ENCODE results near the gene TNFSF8.

The TNFSF8 gene

GRCh38 chr9:114911167-114911821 is 19.1 kb downstream of the TNFSF8 start:
- ChIA-PET POLR2A (no interaction called here), CTCF (interaction anchor here (0.6 to 10.6 kb wide), 38 partner anchors 10 to 1742 kb away, joined by 3 to 311 read pairs (median 4); partner anchors contain the start of genes TEX48 and TNFSF15)
- H3K4me1 ChIP-seq (ENCODE audit: control insufficient read depth, insufficient read depth, low read length), result peaks cover 9% of the 10 kb centered on the region
- H3K9me3 ChIP-seq (ENCODE audit: control insufficient read depth, insufficient read depth, low read depth, low read length), result no peaks in the 10 kb centered on the region
- H3K4me3 ChIP-seq (ENCODE audit: low read depth, low read length), result no peak overlapping the region
- TF ChIP-seq ZNF530 (tag by site-specific recombination; IDR thresholded peaks at IDR 0.05; ENCODE audit: low read depth) (no peak), KLF17 (tag by site-specific recombination; IDR thresholded peaks at IDR 0.05) (no peak), ZNF184 (tag by site-specific recombination; IDR thresholded peaks at IDR 0.05) (no peak), ZNF157 (tag by site-specific recombination; IDR thresholded peaks at IDR 0.05) (no peak), KLF9 (tag by site-specific recombination; IDR thresholded peaks at IDR 0.05; ENCODE audit: low read depth) (no peak), SCRT1 (tag by site-specific recombination; IDR thresholded peaks at IDR 0.05; ENCODE audit: borderline replicate concordance) (0 out of 2 replicates have a peak, but pooled peaks have one; percentile 52), ZFP37 (tag by site-specific recombination; IDR thresholded peaks at IDR 0.05) (no peak), ZNF707 (tag by site-specific recombination; IDR thresholded peaks at IDR 0.05) (no peak), YY1 (tag by site-specific recombination; IDR thresholded peaks at IDR 0.05) (no peak), SP3 (tag by site-specific recombination; IDR thresholded peaks at IDR 0.05) (no peak), ZNF366 (tag by site-specific recombination; conservative IDR thresholded peaks at IDR 0.05) (no peak), GFI1B (tag by site-specific recombination; IDR thresholded peaks at IDR 0.05) (no peak), SCRT2 (tag by site-specific recombination; IDR thresholded peaks at IDR 0.05) (0 out of 2 replicates have a peak, but pooled peaks have one; percentile 13), ZNF692 (tag by site-specific recombination; IDR thresholded peaks at IDR 0.05) (no peak), ZBTB49 (tag by site-specific recombination; IDR thresholded peaks at IDR 0.05; ENCODE audit: low read depth) (no peak), PRDM2 (tag by site-specific recombination; IDR thresholded peaks at IDR 0.05; ENCODE audit: borderline replicate concordance) (no peak), ZNF654 (tag by site-specific recombination; IDR thresholded peaks at IDR 0.05; ENCODE audit: low read depth) (peak; percentile 64), ZNF626 (tag by site-specific recombination; IDR thresholded peaks at IDR 0.05) (no peak), BCL11B (tag by site-specific recombination; IDR thresholded peaks at IDR 0.05; ENCODE audit: low read depth) (no peak), ZNF302 (tag by site-specific recombination; IDR thresholded peaks at IDR 0.05; ENCODE audit: low read depth) (no peak), ZNF394 (tag by site-specific recombination; IDR thresholded peaks at IDR 0.05; ENCODE audit: borderline replicate concordance) (no peak), ZNF24 (tag by site-specific recombination; IDR thresholded peaks at IDR 0.05) (no peak), ZNF561 (tag by site-specific recombination; IDR thresholded peaks at IDR 0.05; ENCODE audit: borderline replicate concordance) (no peak), CTCF (tag by site-specific recombination; IDR thresholded peaks at IDR 0.05) (0 out of 2 replicates have a peak, but pooled peaks have one; percentile 19)
- no peak overlapping the region for H3K27ac ChIP-seq (ENCODE audit: extremely low read depth, low read depth, low read length)
- H3K36me3 ChIP-seq (ENCODE audit: control insufficient read depth in 2 of 2, insufficient read depth in 1 of 2, low read length in 2 of 2), result no peaks in the 10 kb centered on the region
